RWPE1 (cell line): ENCODE results near the gene CRNKL1.
A peak's percentile ranks its signal among the peaks of the same experiment; 100 is the strongest.

ENCODE experiments used
- CTCF ChIA-PET: fragments of 350-600 bp; sonication (Branson Sonifier 250); formaldehyde crosslinking; extraction: SDS; loops from one replicate; lab custom pipeline; 2021; lab: Yijun Ruan, JAX
- POLR2A ChIA-PET: fragments of 400-600 bp; formaldehyde crosslinking; extraction: SDS; loops from one replicate; lab custom pipeline; 2020; ENCODE audit warnings: antibody characterized with exemption; ENCODE audit not compliant: low non-redundant PET; lab: Yijun Ruan, JAX
- DNase-seq: peaks from one replicate; pipeline ENCODE4 v3.0.0; 2012; ENCODE audit warnings: low spot score
- H3K27ac ChIP-seq: fragments of 450-650 bp; 2 replicates; pipeline ENCODE4 v1.5.1; 2017
- CTCF ChIP-seq: fragments of 450-650 bp; conservative IDR thresholded peaks from 2 replicates; pipeline ENCODE4 v1.5.1; 2017; ENCODE audit warnings: low read depth, mild to moderate bottlenecking

CRNKL1 gene

GRCh38 chr20:20027284-20027683, 25.0 kb downstream of the CRNKL1 start:
- TF ChIP-seq CTCF: no peak
- no peak overlapping the region for H3K27ac ChIP-seq
- ChIA-PET POLR2A (no interaction called here), CTCF (no interaction called here)
- DNase-seq: no peak

DNA sequence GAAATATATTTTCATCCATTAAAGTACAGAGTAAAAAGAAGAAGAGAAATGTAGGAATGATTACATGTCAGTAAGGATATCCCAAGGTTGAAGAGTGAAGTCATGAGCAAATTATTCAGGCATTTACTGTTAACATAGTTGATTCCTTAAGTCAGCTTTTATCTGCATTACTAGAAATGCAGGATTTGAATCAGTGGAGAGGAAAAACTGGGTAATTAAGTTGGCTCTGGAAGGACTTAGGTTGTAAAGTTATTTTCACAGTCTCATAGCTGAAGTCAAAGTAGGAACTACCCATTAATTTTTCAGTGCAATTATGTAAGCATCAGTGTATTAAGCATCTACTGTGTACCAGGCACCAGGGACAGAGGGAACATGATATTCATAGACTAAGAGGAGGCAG, 27.3 kb downstream of the CRNKL1 start:
- CTCF ChIA-PET: no interaction called here
- POLR2A ChIA-PET: no interaction called here
- no peak for TF ChIP-seq CTCF
- H3K27ac ChIP-seq: no peak overlapping the region
- DNase-seq: no peak

GRCh38 chr20:20023395-20023794, 28.9 kb downstream of the CRNKL1 start:
- DNase-seq: no peak
- POLR2A ChIA-PET: no interaction called here
- TF ChIP-seq CTCF: no peak
- CTCF ChIA-PET: no interaction called here
- H3K27ac ChIP-seq: no peak overlapping the region

DNA sequence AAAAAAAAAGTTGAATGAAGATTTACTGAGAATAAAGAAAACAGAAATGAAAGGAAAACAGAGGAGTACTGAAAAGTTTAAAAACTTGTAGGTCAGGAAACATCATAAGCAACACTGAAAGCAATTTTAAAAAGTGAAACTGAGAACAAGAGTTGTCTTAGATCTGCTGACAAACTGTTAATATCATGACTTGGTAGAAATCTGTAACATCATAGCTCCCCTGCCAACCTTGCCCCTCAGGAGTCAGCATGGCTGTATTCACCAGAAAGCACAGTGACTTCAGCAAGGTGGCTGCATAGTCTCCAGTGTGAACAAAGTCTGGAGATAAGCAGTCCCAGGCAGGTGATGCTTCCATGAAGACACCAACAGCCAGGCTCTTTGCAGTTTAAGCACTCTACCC, 29.8 kb downstream of the CRNKL1 start:
- POLR2A ChIA-PET: no interaction called here
- no peak for TF ChIP-seq CTCF
- H3K27ac ChIP-seq: peak overlapping the region; percentile 12; the same call in 1 of the 2 replicates
- no peak for DNase-seq
- CTCF ChIA-PET: no interaction called here

DNA sequence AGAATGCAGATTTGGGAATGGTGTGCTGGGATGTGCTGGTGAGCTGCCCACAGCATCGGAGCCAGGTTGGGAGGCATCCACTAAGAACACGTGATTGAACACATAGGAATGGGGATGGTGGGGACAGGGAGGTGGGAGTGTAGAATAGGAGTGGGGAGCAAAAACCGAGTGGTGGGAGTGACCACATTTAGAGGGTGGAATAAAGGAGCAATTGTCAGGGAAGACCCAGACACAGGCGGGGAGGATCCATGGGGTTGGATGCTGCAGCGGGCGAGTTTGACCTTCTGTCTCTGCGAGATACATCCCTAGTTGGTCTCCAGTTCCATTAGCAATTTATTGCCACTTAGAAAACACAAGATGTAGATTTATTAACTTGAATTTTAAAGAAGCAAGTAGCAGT, 30.4 kb downstream of the CRNKL1 start:
- 0 out of 2 replicates have a peak overlapping the region, but pooled peaks have one; percentile 12 for H3K27ac ChIP-seq
- no peak for DNase-seq
- ChIA-PET CTCF (no interaction called here), POLR2A (no interaction called here)
- no peak for TF ChIP-seq CTCF

DNA sequence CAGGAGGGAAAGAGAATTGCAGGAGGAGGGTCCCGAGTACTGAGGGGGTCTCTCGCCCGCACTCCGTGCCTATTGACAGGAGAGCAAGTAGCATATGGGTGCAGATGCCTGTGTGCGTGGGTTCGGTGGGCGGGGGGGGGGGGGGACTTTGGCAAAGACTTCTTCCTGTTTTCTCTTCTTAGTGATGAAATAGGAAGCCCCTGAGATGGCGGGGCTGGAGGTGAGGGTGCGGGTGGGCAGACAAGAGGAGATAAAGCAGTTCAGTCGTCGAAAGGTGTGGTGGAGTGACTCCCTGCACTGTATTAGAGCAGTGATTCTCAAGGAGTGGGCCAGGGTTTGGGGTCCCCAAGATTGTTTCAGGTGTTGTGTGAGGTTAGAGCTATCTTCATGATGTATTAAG, 31.4 kb downstream of the CRNKL1 start:
- no peak for TF ChIP-seq CTCF
- ChIA-PET CTCF (interaction anchor here (0.5 to 0.6 kb wide), 2 partner anchors 13 to 778 kb away, joined by 3 read pairs; no protein-coding TSS in a partner anchor), POLR2A (no interaction called here)
- no peak for DNase-seq
- H3K27ac ChIP-seq: no peak overlapping the region

- H3K27ac ChIP-seq: peak overlapping the region; percentile 36
- peak; percentile 51 for DNase-seq
- TF ChIP-seq CTCF: no peak
- CTCF ChIA-PET: no interaction called here
- POLR2A ChIA-PET: no interaction called here
These were observed 33.1 kb downstream of the CRNKL1 start for GRCh38 chr20:20019123-20019522.
